ENCODE measurements around the gene HECTD2. TPM values are rescaled to one million over a fixed set of nuclear protein-coding genes. Genes with fewer than 3 reads are reported as not detected.

The HECTD2 gene
- total and polyA plus RNA-seq, 2 of the 8 experiments (the other 6 are each of a cell fraction or from before 2014, with no cell fraction given): 5.7 to 11.9 TPM

- Histone ChIP-seq H2BK20ac (ENCODE audit: low read length) (no peak overlapping the region), H2AK5ac (ENCODE audit: low read depth, low read length) (no peak overlapping the region), H3K14ac (ENCODE audit: insufficient read length) (no peak overlapping the region), H3K27me3 (replicated peaks in 1 of 4; ENCODE audit: control insufficient read depth in 3 of 4, extremely low read depth in 1 of 4, insufficient read depth in 3 of 4, low read length in 3 of 4) (no peaks in the 10 kb centered on the region), H2AFZ (ENCODE audit: low read length) (no peak overlapping the region), H4K91ac (replicated peaks; ENCODE audit: insufficient read length, low read length) (no peak overlapping the region), H2BK15ac (ENCODE audit: low read length) (no peak overlapping the region), H2BK12ac (ENCODE audit: low read depth, low read length) (no peak overlapping the region), H4K5ac (ENCODE audit: insufficient read length, low read depth, low read length) (no peak overlapping the region), H3K9ac (replicated peaks in 1 of 4; ENCODE audit: extremely low read depth in 1 of 4, low read depth in 3 of 4, low read length in 3 of 4) (no peak overlapping the region), H3K23ac (ENCODE audit: insufficient read length) (no peak overlapping the region), H3K9me3 (ENCODE audit: insufficient read depth in 2 of 2, low read depth in 1 of 2, low read length in 1 of 2) (0 out of 4 replicates have a peak, but pooled peaks cover 2 to 3% of the 10 kb centered on the region in 2 experiments), H4K8ac (ENCODE audit: extremely low read depth, insufficient read depth, low read length) (no peak overlapping the region), H3K56ac (replicated peaks; ENCODE audit: insufficient read length, low read depth, low read length) (no peak overlapping the region), H3K4ac (replicated peaks; ENCODE audit: insufficient read length, low read depth, low read length) (no peak overlapping the region), H3K23me2 (ENCODE audit: low read depth, low read length) (no peaks in the 10 kb centered on the region), H3K27ac (ENCODE audit: low read depth, low read length) (no peak overlapping the region), H3K18ac (ENCODE audit: extremely low read depth, low read length) (no peak overlapping the region), H4K20me1 (replicated peaks in 1 of 2; ENCODE audit: control insufficient read depth in 1 of 2, insufficient read depth in 2 of 2, low read length in 2 of 2) (peaks cover 0 to 1% of the 10 kb centered on the region in 2 experiments), H2BK120ac (replicated peaks; ENCODE audit: low read depth, low read length) (no peak overlapping the region), H3K79me2 (ENCODE audit: control insufficient read depth in 1 of 2, insufficient read depth in 2 of 2, low read length in 2 of 2) (no peaks in the 10 kb centered on the region), H3K4me2 (ENCODE audit: insufficient read depth in 1 of 2, low read depth in 2 of 2, low read length in 2 of 2) (no peak overlapping the region), H3K4me3 (ENCODE audit: extremely low read depth in 1 of 4, insufficient read depth in 2 of 4, low read depth in 3 of 4, low read length in 4 of 4) (no peak overlapping the region), H3K36me3 (ENCODE audit: control insufficient read depth in 2 of 4, insufficient read depth in 4 of 4, low read length in 3 of 4) (peaks cover 0 to 5% (median 0%) of the 10 kb centered on the region in 4 experiments; a peak in 2 of 8 replicates), H3K4me1 (replicated peaks in 1 of 4; ENCODE audit: control insufficient read depth in 3 of 4, insufficient read depth in 4 of 4, low read length in 3 of 4) (no peaks in the 10 kb centered on the region), H3K79me1 (ENCODE audit: low read depth, low read length) (no peaks in the 10 kb centered on the region), H2BK5ac (ENCODE audit: low read depth, low read length) (no peak overlapping the region)
- DNase-seq (ENCODE audit: low read depth in 1 of 2, low spot score in 2 of 2) (no peak), FAIRE-seq (no peak)
- CTCF ChIA-PET (ENCODE audit: partially characterized antibody): no interaction called here
- TF ChIP-seq MAFK (IDR thresholded peaks at IDR 0.05; ENCODE audit: low read depth, low read length) (no peak), KDM1A (IDR thresholded peaks at IDR 0.05; ENCODE audit: borderline replicate concordance, low read length) (no peak)
- WGBS, 2 experiments (ENCODE audit: extremely low coverage in 1 of 2, insufficient coverage in 1 of 2, insufficient read length in 1 of 2, insufficient replicate concordance in 2 of 2, low coverage in 1 of 2, low lambda C conversion rate in 2 of 2, missing lambda C conversion rate in 1 of 2): 90% methylated on average over 3 of the region's 3 CpGs; no CpG with 5 or more reads in 1 of the 2 experiments
- POLR2A ChIA-PET (ENCODE audit: partially characterized antibody): no interaction called here
Measured at GRCh38 chr10:91460681-91461080, 50.5 kb downstream of the HECTD2 start.

All from H1 (cell line).